ES-I3 (cell line): ENCODE measurements around the gene EDAR.

Experiments used
- H3K36me3 ChIP-seq: 2 replicates; pipeline ENCODE4 v1.6.1; 2013; ENCODE audit warnings: mild to moderate bottlenecking, low read length, control low read depth, moderate library complexity; ENCODE audit not compliant: insufficient read depth
- H3K4me1 ChIP-seq: 2 replicates; pipeline ENCODE4 v1.6.1; 2013; ENCODE audit warnings: mild to moderate bottlenecking, control low read depth, low read length; ENCODE audit not compliant: insufficient read depth
- H3K9ac ChIP-seq: 2 replicates; pipeline ENCODE4 v1.6.1; 2013; ENCODE audit warnings: low read depth, mild to moderate bottlenecking, low read length, moderate library complexity
- H3K9me3 ChIP-seq: 2 replicates; pipeline ENCODE4 v1.6.1; 2013; ENCODE audit warnings: mild to moderate bottlenecking, low read length, moderate library complexity; ENCODE audit not compliant: control insufficient read depth, insufficient read depth

The EDAR gene

DNA sequence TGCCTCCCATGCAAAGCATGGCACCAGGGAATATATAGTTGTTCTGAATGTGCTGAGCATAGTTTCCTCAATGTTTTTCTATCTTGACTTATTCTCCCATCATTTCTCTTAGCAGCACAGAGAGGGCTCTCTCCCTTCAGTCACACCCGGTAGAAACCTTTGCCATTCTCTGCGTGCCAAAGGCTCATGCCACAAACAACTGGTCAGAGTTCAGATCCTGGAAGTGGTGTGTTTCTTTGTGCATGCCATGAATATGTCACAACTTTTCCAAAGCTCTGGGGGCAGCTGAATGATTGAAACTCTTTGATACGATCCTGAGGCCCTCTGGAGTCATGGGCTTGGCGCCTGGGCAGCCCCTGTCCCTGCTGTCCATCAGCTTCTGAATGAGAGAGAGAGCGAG is 28.0 kb upstream of the EDAR start:
- Histone ChIP-seq H3K4me1 (peaks cover 16% of the 10 kb centered on the region), H3K9ac (no peak overlapping the region), H3K9me3 (no peaks in the 10 kb centered on the region), H3K36me3 (no peaks in the 10 kb centered on the region)

DNA sequence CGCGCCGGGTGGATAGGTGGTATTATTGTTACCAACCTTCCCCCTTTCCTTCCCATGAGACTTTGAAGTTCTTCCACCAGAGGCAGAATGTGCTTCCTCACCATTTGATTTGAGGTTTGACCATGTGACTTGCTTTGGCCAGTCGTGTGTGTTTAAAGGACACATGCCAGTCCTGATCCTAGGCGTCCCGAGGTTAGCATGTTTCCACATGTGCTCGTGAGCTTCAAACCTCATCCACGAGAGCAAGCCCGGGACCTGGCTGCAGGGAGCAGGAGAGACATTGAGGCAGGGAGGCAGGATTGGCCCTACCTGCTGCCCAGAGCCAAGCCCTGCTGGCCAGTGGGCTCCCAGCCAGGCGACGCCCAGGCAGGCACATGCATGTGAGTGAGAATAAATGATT is 27.4 kb upstream of the EDAR start:
- Histone ChIP-seq H3K9ac (no peak overlapping the region), H3K36me3 (no peaks in the 10 kb centered on the region), H3K9me3 (no peaks in the 10 kb centered on the region), H3K4me1 (peaks cover 16% of the 10 kb centered on the region)

DNA sequence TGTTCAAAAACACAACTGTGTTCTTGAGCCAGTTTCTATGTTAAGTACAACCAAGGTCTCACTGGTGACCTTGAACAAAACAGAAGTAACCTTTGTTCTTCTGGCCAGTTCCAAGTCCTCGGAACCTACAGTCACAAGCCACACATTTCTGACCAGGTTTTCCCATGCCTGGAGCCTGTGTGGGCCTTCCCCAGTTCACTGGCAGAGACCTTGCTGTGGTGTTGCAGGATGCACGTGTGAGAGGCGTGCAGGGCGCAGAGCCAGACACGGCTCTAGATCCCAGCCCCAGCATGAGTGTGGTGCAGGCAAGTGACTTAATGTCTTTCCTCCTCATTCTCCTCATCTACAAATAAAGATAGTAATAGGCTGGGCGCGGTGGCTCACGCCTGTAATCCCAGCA is 25.5 kb upstream of the EDAR start:
- no peak overlapping the region for H3K9ac ChIP-seq
- 0 out of 2 replicates have a peak, but pooled peaks cover 2% of the 10 kb centered on the region for H3K4me1 ChIP-seq
- no peaks in the 10 kb centered on the region for H3K36me3 ChIP-seq
- no peaks in the 10 kb centered on the region for H3K9me3 ChIP-seq

DNA sequence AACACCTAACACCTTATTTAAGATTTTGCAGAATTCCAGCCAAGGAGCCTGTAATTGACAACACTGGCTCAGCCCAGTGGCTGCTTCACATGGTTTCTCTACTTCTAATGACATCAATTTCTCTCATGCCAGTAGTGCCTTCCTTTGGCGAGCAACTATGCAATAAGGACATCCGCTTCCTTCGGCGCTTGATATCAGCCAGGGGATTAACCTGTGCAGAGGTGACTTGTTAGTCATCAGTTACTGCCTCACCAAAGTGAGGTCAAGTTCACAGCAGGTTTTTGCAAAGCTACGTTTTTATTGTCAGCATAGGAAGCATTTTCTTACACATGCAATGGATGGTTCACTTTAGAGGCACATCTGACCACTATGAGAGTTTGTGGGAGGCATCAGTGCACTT is 24.0 kb upstream of the EDAR start:
- no peaks in the 10 kb centered on the region for H3K36me3 ChIP-seq
- H3K9me3 ChIP-seq = no peaks in the 10 kb centered on the region
- no peaks in the 10 kb centered on the region for H3K4me1 ChIP-seq
- H3K9ac ChIP-seq = peak overlapping the region; percentile 6; the same call in 1 of the 2 replicates

DNA sequence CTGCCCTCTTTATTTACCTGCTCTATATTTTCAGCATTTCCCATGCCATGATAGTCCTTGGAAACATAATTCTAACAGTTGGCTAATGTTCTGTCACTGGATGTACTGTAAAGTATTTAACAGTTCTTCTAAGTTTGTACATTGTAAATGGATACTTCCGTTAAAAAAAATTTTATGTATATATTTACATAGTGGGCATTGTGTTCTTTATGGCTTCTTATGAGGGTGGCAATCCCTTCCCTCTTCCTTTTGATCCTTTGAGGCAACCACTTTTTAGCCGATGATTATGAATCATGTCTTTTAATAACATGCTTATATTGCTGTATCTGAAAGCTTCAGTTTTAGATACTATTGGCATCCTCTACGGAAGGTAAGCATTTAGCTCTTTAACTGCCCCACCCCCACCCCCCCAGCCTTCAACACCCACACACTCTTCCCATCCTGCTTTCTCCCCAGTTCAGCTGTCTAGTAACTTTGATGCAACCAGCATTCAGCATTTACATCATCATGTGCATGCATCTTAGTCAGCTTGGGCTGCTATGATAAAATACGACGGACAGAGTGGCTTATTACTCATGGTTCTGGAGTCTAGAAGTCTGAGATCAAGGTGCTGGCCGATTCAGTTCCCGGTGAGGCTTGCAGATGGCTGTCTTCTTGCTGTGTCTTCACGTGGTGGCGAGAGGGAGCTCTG is 21.0 kb upstream of the EDAR start:
- no peaks in the 10 kb centered on the region for H3K36me3 ChIP-seq
- no peak overlapping the region for H3K9ac ChIP-seq
- no peaks in the 10 kb centered on the region for H3K9me3 ChIP-seq
- no peaks in the 10 kb centered on the region for H3K4me1 ChIP-seq

DNA sequence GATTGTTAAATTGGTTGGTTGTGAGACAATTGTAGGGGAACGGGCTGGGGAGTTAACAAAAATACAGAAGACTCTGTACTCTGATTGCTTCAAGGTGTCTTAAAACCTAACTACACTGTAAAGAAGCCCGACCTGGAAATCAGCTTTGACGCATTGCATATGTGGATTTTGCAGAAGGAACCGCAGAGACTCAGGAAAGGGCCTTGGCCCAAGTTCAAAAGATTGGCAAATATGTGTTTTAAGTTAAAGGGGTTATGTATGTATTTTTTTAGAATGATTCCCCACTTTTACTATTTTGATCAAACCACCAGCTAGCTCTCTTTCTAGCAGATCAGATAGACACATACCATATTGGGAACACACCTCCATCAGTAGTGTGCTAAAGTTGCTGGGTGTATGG is 18.0 kb upstream of the EDAR start:
- H3K9me3 ChIP-seq = no peaks in the 10 kb centered on the region
- H3K9ac ChIP-seq = no peak overlapping the region
- H3K4me1 ChIP-seq = no peaks in the 10 kb centered on the region
- no peaks in the 10 kb centered on the region for H3K36me3 ChIP-seq

GRCh38 chr2:109005686-109006204 is 16.7 kb upstream of the EDAR start:
- Histone ChIP-seq H3K36me3 (no peaks in the 10 kb centered on the region), H3K9me3 (no peaks in the 10 kb centered on the region), H3K9ac (no peak overlapping the region), H3K4me1 (no peaks in the 10 kb centered on the region)

DNA sequence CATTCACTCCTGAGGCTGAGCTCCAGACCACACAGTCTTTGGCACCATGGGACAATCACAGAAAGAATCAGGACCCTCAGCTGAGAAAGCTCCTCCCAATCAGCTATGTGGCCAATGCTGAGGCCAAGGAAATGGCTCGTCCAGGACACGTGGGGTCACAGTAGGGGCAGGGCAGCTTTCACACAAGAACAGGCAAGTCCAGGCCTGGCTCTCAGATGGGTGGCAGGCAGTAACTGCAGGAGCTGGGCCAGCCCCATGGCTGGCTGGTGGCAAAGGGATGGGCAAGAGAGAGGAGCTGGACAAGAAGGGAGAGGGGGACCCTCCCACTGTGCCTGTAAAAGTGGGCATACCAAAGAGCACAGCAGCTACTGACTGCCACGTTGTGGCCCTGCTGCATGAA is 12.2 kb upstream of the EDAR start:
- Histone ChIP-seq H3K9ac (no peak overlapping the region), H3K36me3 (no peaks in the 10 kb centered on the region), H3K4me1 (no peaks in the 10 kb centered on the region), H3K9me3 (no peaks in the 10 kb centered on the region)

DNA sequence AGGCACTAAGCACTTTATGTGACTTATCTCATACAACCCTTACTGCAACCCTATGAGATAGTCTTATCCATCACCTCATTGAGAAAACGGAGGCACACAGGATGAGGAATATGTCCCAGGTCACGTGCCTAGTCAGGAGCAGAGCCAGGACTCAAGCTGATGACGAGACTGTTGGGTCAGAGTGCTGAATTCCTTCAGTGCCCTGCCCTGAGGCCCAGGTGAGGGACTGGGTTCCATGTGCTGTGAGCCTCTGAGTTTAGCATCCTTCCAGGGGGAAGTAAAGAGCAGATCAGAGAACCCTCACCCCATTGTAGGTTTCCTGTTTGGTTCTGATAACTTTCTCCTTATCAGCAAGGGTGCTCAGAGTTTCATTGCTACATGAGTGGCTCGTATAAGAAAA is 11.7 kb upstream of the EDAR start:
- no peaks in the 10 kb centered on the region for H3K36me3 ChIP-seq
- no peaks in the 10 kb centered on the region for H3K9me3 ChIP-seq
- no peak overlapping the region for H3K9ac ChIP-seq
- no peaks in the 10 kb centered on the region for H3K4me1 ChIP-seq

DNA sequence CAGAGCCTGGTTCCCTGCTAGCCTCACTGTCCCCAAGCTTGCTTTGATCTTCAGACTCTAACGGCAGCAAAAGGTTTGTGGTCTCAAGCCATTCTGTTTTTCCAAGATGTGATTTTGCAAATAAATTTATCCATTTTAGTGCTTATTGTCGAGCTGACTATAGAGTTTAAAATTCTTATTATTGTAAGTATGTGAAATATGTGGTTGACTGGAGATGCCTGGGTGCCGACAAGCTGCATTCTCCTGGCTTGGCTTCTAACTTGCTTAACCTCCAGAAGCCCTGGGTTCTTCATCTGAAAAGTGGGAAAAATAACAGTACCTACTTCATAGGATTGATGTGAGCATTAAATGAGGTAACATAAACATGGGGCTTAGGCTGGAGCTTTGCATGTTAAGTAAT is 9.9 kb upstream of the EDAR start:
- Histone ChIP-seq H3K9ac (no peak overlapping the region), H3K36me3 (no peaks in the 10 kb centered on the region), H3K4me1 (no peaks in the 10 kb centered on the region), H3K9me3 (no peaks in the 10 kb centered on the region)

- H3K9ac ChIP-seq = no peak overlapping the region
- H3K4me1 ChIP-seq = no peaks in the 10 kb centered on the region
- H3K9me3 ChIP-seq = no peaks in the 10 kb centered on the region
- no peaks in the 10 kb centered on the region for H3K36me3 ChIP-seq
These were observed 5.2 kb upstream of the EDAR start for GRCh38 chr2:108994178-108994577.

GRCh38 chr2:108993095-108993937 is 4.3 kb upstream of the EDAR start:
- H3K36me3 ChIP-seq = no peaks in the 10 kb centered on the region
- H3K9ac ChIP-seq = no peak overlapping the region
- H3K9me3 ChIP-seq = no peaks in the 10 kb centered on the region
- H3K4me1 ChIP-seq = peaks cover 3% of the 10 kb centered on the region; the same call in 1 of the 2 replicates

GRCh38 chr2:108988076-108988795 is 784 bp downstream of the EDAR start:
- Histone ChIP-seq H3K9ac (no peak overlapping the region), H3K4me1 (peaks cover 3% of the 10 kb centered on the region; the same call in 1 of the 2 replicates), H3K9me3 (no peaks in the 10 kb centered on the region), H3K36me3 (no peaks in the 10 kb centered on the region)

- Histone ChIP-seq H3K36me3 (no peaks in the 10 kb centered on the region), H3K9ac (no peak overlapping the region), H3K4me1 (peaks cover 3% of the 10 kb centered on the region; the same call in 1 of the 2 replicates), H3K9me3 (no peaks in the 10 kb centered on the region)
These were observed 2.0 kb downstream of the EDAR start for GRCh38 chr2:108986916-108987510.
